HCT116 (cell line): ENCODE data around the gene CHCHD5. TPM values are rescaled to one million over a fixed set of nuclear protein-coding genes. Genes with fewer than 3 reads are reported as not detected.

Source experiments
- ATAC-seq: fragments of 200-7000 bp; cut with Tn5 transposase; 2 replicates; pipeline ENCODE4 v1.9.1; 2020; ENCODE audit warnings: mild to moderate bottlenecking, moderate library complexity
- BruUV-seq: library from RNA; stranded (reverse); fragments of 400-500 nt; replicated peaks from 2 replicates; lab custom pipeline; 2021; lab: Mats Ljungman, UMichigan
- CTCF ChIA-PET: fragments of 300-600 bp; sonication (Branson Sonifier 250); formaldehyde crosslinking; loops from one replicate; lab custom pipeline; 2021; ENCODE audit warnings: antibody characterized with exemption; lab: Charles Lee
- POLR2A ChIA-PET: fragments of 300-600, 350-600 bp; sonication (Branson Sonifier 250); formaldehyde crosslinking; loops from one replicate; lab custom pipeline; 2021; ENCODE audit warnings: antibody characterized with exemption; lab: Charles Lee
- RAD21 ChIA-PET, 2 experiments: fragments of 300-600 bp; sonication (Branson Sonifier 250); formaldehyde crosslinking; loops; one replicate each; lab custom pipeline; 2023; ENCODE audit warnings: low total read pairs in 2 of 2; ENCODE audit not compliant: uncharacterized antibody in 2 of 2, unreplicated experiment in 2 of 2, low non-redundant PET in 1 of 2; lab: Charles Lee
- DNase-seq: peaks from one replicate; pipeline ENCODE4 v3.0.0-alpha.2; 2010; ENCODE audit warnings: low read depth, low spot score
- H2AFZ ChIP-seq: fragments of 200-600 bp; shearing (Covaris generic), sonication (generic); 2 replicates; pipeline ENCODE4 v1.6.1; 2017; ENCODE audit warnings: low read depth, mixed run types, mixed read lengths, antibody characterized with exemption, low read length; ENCODE audit not compliant: poor library complexity, severe bottlenecking
- H3K27ac ChIP-seq: 2 replicates; pipeline ENCODE4 v1.5.1; 2012; ENCODE audit warnings: low read depth, low read length
- H3K27me3 ChIP-seq: fragments of 200-600 bp; sonication (generic); 2 replicates; pipeline ENCODE4 v1.6.1; 2016; ENCODE audit warnings: mixed run types, low read length, mixed read lengths; ENCODE audit not compliant: insufficient read depth
- H3K36me3 ChIP-seq, 2 experiments: fragments of 200-500 bp in 1 of 2; fragments of 200-600 bp in 1 of 2; sonication (Bioruptor generic) in 1 of 2; sonication (generic) in 1 of 2; 2 replicates each; pipeline versions ENCODE4 v1.5.1 to v1.6.1; 2014 to 2016; ENCODE audit warnings: low read length in 2 of 2, inconsistent platforms in 1 of 2, mixed read lengths in 1 of 2, mixed run types in 1 of 2; ENCODE audit not compliant: insufficient read depth in 2 of 2, control insufficient read depth in 1 of 2
- H3K4me1 ChIP-seq, 2 experiments: fragments of 200-600 bp in 1 of 2; sonication (generic) in 1 of 2; 2 replicates each; pipeline versions ENCODE4 v1.5.1 to v1.6.1; 2012 to 2017; ENCODE audit warnings: low read length in 2 of 2, inconsistent platforms in 1 of 2, mild to moderate bottlenecking in 1 of 2, mixed read lengths in 1 of 2, mixed run types in 1 of 2, moderate library complexity in 1 of 2; ENCODE audit not compliant: insufficient read depth in 2 of 2, control insufficient read depth in 1 of 2
- H3K4me2 ChIP-seq: fragments of 200-600 bp; sonication (generic); 2 replicates; pipeline ENCODE4 v1.6.1; 2017; ENCODE audit warnings: mixed run types, low read length, mixed read lengths
- H3K4me3 ChIP-seq, 2 experiments: fragments of 200-600 bp in 1 of 2; sonication (generic) in 1 of 2; replicated peaks in 1 of 2; 2 replicates each; pipeline ENCODE4 v1.5.1; 2011 to 2016; ENCODE audit warnings: low read length in 2 of 2, control low read depth in 1 of 2, low read depth in 1 of 2, mild to moderate bottlenecking in 1 of 2, mixed read lengths in 1 of 2, mixed run types in 1 of 2
- H3K79me2 ChIP-seq: fragments of 200-600 bp; sonication (generic); 2 replicates; pipeline ENCODE4 v1.6.1; 2017; ENCODE audit warnings: mild to moderate bottlenecking, mixed run types, low read length, moderate library complexity, mixed read lengths; ENCODE audit not compliant: insufficient read depth
- H3K9ac ChIP-seq: fragments of 200-600 bp; sonication (generic); 2 replicates; pipeline ENCODE4 v1.6.1; 2016; ENCODE audit warnings: low read length, mixed read lengths
- H3K9me2 ChIP-seq: fragments of 200-600 bp; sonication (generic), shearing (Covaris generic); 2 replicates; pipeline ENCODE4 v1.6.1; 2017; ENCODE audit warnings: mixed run types, mild to moderate bottlenecking, moderate library complexity; ENCODE audit not compliant: insufficient read depth
- H3K9me3 ChIP-seq, 2 experiments: fragments of 200-500 bp in 1 of 2; fragments of 200-600 bp in 1 of 2; sonication (Bioruptor generic) in 1 of 2; sonication (generic) in 1 of 2; 2 replicates each; pipeline ENCODE4 v1.6.1; 2014 to 2017; ENCODE audit warnings: low read length in 2 of 2, mixed read lengths in 2 of 2, inconsistent platforms in 1 of 2, low read depth in 1 of 2, mild to moderate bottlenecking in 1 of 2, mixed run types in 1 of 2, moderate library complexity in 1 of 2; ENCODE audit not compliant: control insufficient read depth in 1 of 2, insufficient read depth in 1 of 2
- H4K20me1 ChIP-seq: fragments of 200-600 bp; sonication (generic), shearing (Covaris generic); 2 replicates; pipeline ENCODE4 v1.6.1; 2017; ENCODE audit warnings: mixed run types, mild to moderate bottlenecking, moderate library complexity; ENCODE audit not compliant: insufficient read depth
- CBX3 ChIP-seq: IDR thresholded peaks from 2 replicates; pipeline ENCODE4 v1.6.1; 2012; ENCODE audit warnings: low read depth
- CEBPB ChIP-seq: IDR thresholded peaks from 2 replicates; pipeline ENCODE4 v1.6.1; 2012; ENCODE audit warnings: low read depth
- EGR1 ChIP-seq: IDR thresholded peaks from 2 replicates; pipeline ENCODE4 v1.6.1; 2012; ENCODE audit warnings: low read depth
- ELF1 ChIP-seq: IDR thresholded peaks from 2 replicates; pipeline ENCODE4 v1.6.1; 2012; ENCODE audit warnings: low read depth, borderline replicate concordance
- EZH2 ChIP-seq: fragments of 200-600 bp; sonication (generic); IDR thresholded peaks from 2 replicates; pipeline ENCODE4 v1.6.1; 2017; ENCODE audit warnings: antibody characterized with exemption, mixed run types
- EZH2phosphoT487 ChIP-seq: fragments of 200-600 bp; IDR thresholded peaks from 2 replicates; pipeline ENCODE4 v1.6.1; 2018; ENCODE audit warnings: antibody characterized with exemption, borderline replicate concordance
- FOSL1 ChIP-seq: IDR thresholded peaks from 2 replicates; pipeline ENCODE4 v1.6.1; 2012; ENCODE audit warnings: low read depth
- JUND ChIP-seq: IDR thresholded peaks from 2 replicates; pipeline ENCODE4 v1.6.1; 2012
- POLR2A ChIP-seq: IDR thresholded peaks from 2 replicates; pipeline ENCODE4 v1.7.0; 2011; ENCODE audit warnings: borderline replicate concordance; ENCODE audit not compliant: insufficient read depth, insufficient read length; ENCODE audit errors: extremely low read depth
- POLR2AphosphoS5 ChIP-seq: IDR thresholded peaks from 2 replicates; pipeline ENCODE4 v1.6.1; 2011; ENCODE audit warnings: mild to moderate bottlenecking, low read depth, low read length, moderate library complexity
- SP1 ChIP-seq: IDR thresholded peaks from 2 replicates; pipeline ENCODE4 v1.6.1; 2012; ENCODE audit warnings: low read depth
- ZNF274 ChIP-seq: fragments of 200-500 bp; sonication (Bioruptor generic); IDR thresholded peaks from 2 replicates; pipeline ENCODE4 v1.6.1; 2014; ENCODE audit warnings: mild to moderate bottlenecking, low read depth, low read length, inconsistent platforms
- intact Hi-C: fragments of 100-400 bp; cut with micrococcal nuclease; formaldehyde crosslinking; loops from 2 replicates; pipeline ENCODE4 v1.10.0; 2022
- total RNA-seq: library from RNA; stranded (reverse); gene quantifications from one replicate; pipeline ENCODE4 v1.2.1, GENCODE V29; 2021; ENCODE audit not compliant: unreplicated experiment
- TF ChIP-seq, protein P1 (sequence below): IDR thresholded peaks from 2 replicates; pipeline ENCODE4 v1.6.1; 2011; ENCODE audit warnings: mild to moderate bottlenecking, low read length, moderate library complexity; ENCODE audit not compliant: insufficient replicate concordance; ENCODE audit errors: extremely low read depth
- TF ChIP-seq, protein P2 (sequence below): IDR thresholded peaks from 2 replicates; pipeline ENCODE4 v1.6.1; 2012
- TF ChIP-seq, protein P3 (sequence below), 3 experiments: fragments of 200-600 bp in 1 of 3; sonication (generic) in 1 of 3; IDR thresholded peaks in 2 of 3; conservative IDR thresholded peaks in 1 of 3; 2 replicates each; pipeline ENCODE4 v1.5.1; 2012 to 2017; ENCODE audit warnings: low read depth in 2 of 3, low read length in 2 of 3, antibody characterized with exemption in 1 of 3, borderline replicate concordance in 1 of 3, control low read depth in 1 of 3, mild to moderate bottlenecking in 1 of 3, mixed read lengths in 1 of 3, mixed run types in 1 of 3, moderate library complexity in 1 of 3; ENCODE audit not compliant: insufficient read depth in 1 of 3
- TF ChIP-seq, protein P4 (sequence below): IDR thresholded peaks from 2 replicates; pipeline ENCODE4 v1.6.1; 2012

The CHCHD5 gene
- total RNA-seq, 1 experiment from 2014 or later, result 49.8 TPM

DNA sequence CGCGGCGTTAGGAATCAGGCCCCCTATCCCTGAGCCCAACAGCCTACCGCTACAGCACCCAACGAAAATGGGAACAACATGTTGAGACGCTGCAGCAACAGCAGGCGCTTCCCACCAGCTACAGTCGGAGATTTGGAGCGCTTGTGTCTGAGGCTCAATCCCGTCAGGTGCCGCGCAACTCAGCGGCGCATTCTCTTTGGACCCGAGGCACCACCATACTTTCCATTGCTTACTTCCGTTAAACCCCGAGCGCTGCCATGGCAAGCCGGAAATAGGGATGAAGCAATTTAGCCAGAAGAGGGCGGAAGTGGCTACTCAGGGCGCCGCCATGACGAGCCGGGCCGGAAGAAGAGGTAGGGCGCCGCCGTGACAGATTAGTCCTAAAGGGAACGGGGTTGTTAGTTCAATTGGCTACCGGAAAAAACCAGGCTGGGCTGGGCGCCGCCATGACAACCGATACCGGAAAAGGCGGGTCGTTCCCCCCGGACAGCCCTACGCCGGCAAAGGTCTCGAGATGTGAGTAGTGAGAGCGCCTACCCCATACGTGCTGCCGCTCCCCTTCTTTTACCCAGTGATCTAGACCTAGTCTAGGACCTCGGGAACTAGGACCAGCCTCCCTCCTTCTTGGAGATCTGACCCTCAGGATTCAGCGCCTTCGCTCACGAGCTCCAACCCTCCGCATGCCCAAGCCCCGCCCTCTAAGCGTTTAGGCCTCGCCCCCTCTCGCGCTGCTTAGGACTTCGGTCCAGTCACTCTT is at the start of gene CHCHD5 (continued):
- TF ChIP-seq POLR2AphosphoS5, result peak; percentile 90
- TF ChIP-seq, protein P1, sequence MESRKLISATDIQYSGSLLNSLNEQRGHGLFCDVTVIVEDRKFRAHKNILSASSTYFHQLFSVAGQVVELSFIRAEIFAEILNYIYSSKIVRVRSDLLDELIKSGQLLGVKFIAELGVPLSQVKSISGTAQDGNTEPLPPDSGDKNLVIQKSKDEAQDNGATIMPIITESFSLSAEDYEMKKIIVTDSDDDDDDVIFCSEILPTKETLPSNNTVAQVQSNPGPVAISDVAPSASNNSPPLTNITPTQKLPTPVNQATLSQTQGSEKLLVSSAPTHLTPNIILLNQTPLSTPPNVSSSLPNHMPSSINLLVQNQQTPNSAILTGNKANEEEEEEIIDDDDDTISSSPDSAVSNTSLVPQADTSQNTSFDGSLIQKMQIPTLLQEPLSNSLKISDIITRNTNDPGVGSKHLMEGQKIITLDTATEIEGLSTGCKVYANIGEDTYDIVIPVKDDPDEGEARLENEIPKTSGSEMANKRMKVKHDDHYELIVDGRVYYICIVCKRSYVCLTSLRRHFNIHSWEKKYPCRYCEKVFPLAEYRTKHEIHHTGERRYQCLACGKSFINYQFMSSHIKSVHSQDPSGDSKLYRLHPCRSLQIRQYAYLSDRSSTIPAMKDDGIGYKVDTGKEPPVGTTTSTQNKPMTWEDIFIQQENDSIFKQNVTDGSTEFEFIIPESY, result peak; percentile 9
- peak; percentile 73 for TF ChIP-seq SP1
- TF ChIP-seq EGR1, result peak; percentile 72

DNA sequence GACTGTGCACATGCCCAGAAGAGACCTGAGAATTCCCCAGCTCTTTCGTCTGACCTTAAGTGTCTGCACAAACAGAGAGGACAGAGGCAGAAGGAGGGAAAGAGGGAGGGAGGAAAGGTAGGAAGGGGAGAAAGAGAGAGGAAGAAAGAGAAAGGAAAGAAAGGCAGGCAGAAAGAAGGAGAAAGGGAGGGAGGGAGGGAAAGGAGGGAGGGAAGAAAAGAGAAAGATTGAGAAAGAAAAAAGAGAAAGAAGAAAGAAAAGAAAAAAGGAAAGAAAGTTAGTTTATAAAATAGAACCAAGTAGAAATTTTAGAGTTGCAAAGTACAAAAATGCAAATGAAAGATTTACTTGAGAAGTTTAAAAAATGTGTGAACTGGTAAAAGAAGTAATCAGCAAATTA is 49.6 kb upstream of the CHCHD5 start:
- RAD21 ChIA-PET, result no interaction called here
- Histone ChIP-seq H3K4me2 (no peak overlapping the region), H2AFZ (no peak overlapping the region)
- CTCF ChIA-PET, result no interaction called here
- intact Hi-C loops, result no loop called here
- POLR2A ChIA-PET, result no interaction called here
- TF ChIP-seq EZH2phosphoT487 (no peak), FOSL1 (no peak), POLR2AphosphoS5 (no peak), EZH2 (no peak), CBX3 (no peak), JUND (no peak), POLR2A (no peak), CEBPB (no peak), EGR1 (no peak), ELF1 (no peak), ZNF274 (no peak)
- TF ChIP-seq, protein P2, sequence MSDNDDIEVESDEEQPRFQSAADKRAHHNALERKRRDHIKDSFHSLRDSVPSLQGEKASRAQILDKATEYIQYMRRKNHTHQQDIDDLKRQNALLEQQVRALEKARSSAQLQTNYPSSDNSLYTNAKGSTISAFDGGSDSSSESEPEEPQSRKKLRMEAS, result no peak
- TF ChIP-seq, protein P1, result no peak
- TF ChIP-seq, protein P3, sequence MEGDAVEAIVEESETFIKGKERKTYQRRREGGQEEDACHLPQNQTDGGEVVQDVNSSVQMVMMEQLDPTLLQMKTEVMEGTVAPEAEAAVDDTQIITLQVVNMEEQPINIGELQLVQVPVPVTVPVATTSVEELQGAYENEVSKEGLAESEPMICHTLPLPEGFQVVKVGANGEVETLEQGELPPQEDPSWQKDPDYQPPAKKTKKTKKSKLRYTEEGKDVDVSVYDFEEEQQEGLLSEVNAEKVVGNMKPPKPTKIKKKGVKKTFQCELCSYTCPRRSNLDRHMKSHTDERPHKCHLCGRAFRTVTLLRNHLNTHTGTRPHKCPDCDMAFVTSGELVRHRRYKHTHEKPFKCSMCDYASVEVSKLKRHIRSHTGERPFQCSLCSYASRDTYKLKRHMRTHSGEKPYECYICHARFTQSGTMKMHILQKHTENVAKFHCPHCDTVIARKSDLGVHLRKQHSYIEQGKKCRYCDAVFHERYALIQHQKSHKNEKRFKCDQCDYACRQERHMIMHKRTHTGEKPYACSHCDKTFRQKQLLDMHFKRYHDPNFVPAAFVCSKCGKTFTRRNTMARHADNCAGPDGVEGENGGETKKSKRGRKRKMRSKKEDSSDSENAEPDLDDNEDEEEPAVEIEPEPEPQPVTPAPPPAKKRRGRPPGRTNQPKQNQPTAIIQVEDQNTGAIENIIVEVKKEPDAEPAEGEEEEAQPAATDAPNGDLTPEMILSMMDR (IDR thresholded peaks at IDR 0.05 in 2 of 3, conservative IDR thresholded peaks at IDR 0.05 in 1 of 3; ENCODE audit: borderline replicate concordance in 1 of 3, insufficient read depth in 1 of 3, low read depth in 2 of 3, low read length in 2 of 3), result no peak
- TF ChIP-seq, protein P4, sequence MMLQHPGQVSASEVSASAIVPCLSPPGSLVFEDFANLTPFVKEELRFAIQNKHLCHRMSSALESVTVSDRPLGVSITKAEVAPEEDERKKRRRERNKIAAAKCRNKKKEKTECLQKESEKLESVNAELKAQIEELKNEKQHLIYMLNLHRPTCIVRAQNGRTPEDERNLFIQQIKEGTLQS, result no peak
- TF ChIP-seq, all 23 proteins: peak for 0
- ATAC-seq (no peak), DNase-seq (no peak)
- no TSS peak for BruUV-seq
- no peaks in the 10 kb centered on the region for H3K79me2 ChIP-seq
- no peak overlapping the region for H3K27ac ChIP-seq
- H4K20me1 ChIP-seq, result no peaks in the 10 kb centered on the region
- H3K36me3 ChIP-seq, result peaks cover 8 to 12% of the 10 kb centered on the region in 2 experiments; a peak in 3 of 4 replicates
- no peak overlapping the region for H3K9ac ChIP-seq
- H3K9me2 ChIP-seq, result no peaks in the 10 kb centered on the region
- H3K9me3 ChIP-seq, result no peaks in the 10 kb centered on the region
- H3K4me1 ChIP-seq, result no peaks in the 10 kb centered on the region
- H3K27me3 ChIP-seq, result no peaks in the 10 kb centered on the region
- no peak overlapping the region for H3K4me3 ChIP-seq
